HG03432 (cell line): ENCODE results near the gene WNK2.
"Not testable (repeated sequence)": the region's sequence is repeated elsewhere in the genome, so short reads cannot be mapped to it uniquely, and the experiment has no call there.

Source experiments
- ATAC-seq: cut with Tn5 transposase; IDR thresholded peaks from one replicate; pipeline ENCODE4 v1.9.1; 2021; ENCODE audit warnings: mild to moderate bottlenecking, moderate library complexity; ENCODE audit not compliant: unreplicated experiment

WNK2 gene

GRCh38 chr9:93183663-93184431 lies at the start of gene WNK2:
TSS of gene WNK2 (plus strand) at chr9:93184139. CDS start at chr9:93184930, 791 bp downstream.
- ATAC-seq = no peak

GRCh38 chr9:93134740-93135444 lies 49.0 kb upstream of the WNK2 start:
- no peak for ATAC-seq

- no peak for ATAC-seq
These were observed 47.9 kb upstream of the WNK2 start for GRCh38 chr9:93136011-93136440.

GRCh38 chr9:93137362-93137761 lies 46.6 kb upstream of the WNK2 start:
- ATAC-seq = no peak

GRCh38 chr9:93138171-93138764 lies 45.7 kb upstream of the WNK2 start:
- no peak for ATAC-seq

- no peak for ATAC-seq
These were observed 44.4 kb upstream of the WNK2 start for GRCh38 chr9:93139365-93140182.

GRCh38 chr9:93141771-93142483 lies 42.0 kb upstream of the WNK2 start:
- no peak for ATAC-seq

- ATAC-seq = no peak
These were observed 40.0 kb upstream of the WNK2 start for GRCh38 chr9:93143830-93144530.

- ATAC-seq = not testable (repeated sequence)
These were observed 37.2 kb upstream of the WNK2 start for GRCh38 chr9:93146696-93147095.

GRCh38 chr9:93147632-93148031 lies 36.3 kb upstream of the WNK2 start:
- no peak for ATAC-seq

GRCh38 chr9:93148721-93149120 lies 35.2 kb upstream of the WNK2 start:
- no peak for ATAC-seq

GRCh38 chr9:93149361-93149760 lies 34.6 kb upstream of the WNK2 start:
- no peak for ATAC-seq

GRCh38 chr9:93151097-93151784 lies 32.7 kb upstream of the WNK2 start:
- no peak for ATAC-seq

GRCh38 chr9:93154293-93154903 lies 29.5 kb upstream of the WNK2 start:
- ATAC-seq = no peak

- no peak for ATAC-seq
These were observed 28.0 kb upstream of the WNK2 start for GRCh38 chr9:93155716-93156474.

GRCh38 chr9:93156475-93157008 lies 27.4 kb upstream of the WNK2 start:
- no peak for ATAC-seq

GRCh38 chr9:93159601-93160471 lies 24.1 kb upstream of the WNK2 start:
- ATAC-seq = peak; percentile 92
